ENCODE data around the gene TUBB1.

TUBB1 gene

GRCh38 chr20:59032023-59032712 is 12.9 kb downstream of the TUBB1 start, which contains the start of gene ATP5F1E:
Gene ATP5F1E, minus strand, starts transcription at chr20:59032335. Its CDS starts 84 bp downstream, at chr20:59032251.
- TF ChIP-seq, protein P1, sequence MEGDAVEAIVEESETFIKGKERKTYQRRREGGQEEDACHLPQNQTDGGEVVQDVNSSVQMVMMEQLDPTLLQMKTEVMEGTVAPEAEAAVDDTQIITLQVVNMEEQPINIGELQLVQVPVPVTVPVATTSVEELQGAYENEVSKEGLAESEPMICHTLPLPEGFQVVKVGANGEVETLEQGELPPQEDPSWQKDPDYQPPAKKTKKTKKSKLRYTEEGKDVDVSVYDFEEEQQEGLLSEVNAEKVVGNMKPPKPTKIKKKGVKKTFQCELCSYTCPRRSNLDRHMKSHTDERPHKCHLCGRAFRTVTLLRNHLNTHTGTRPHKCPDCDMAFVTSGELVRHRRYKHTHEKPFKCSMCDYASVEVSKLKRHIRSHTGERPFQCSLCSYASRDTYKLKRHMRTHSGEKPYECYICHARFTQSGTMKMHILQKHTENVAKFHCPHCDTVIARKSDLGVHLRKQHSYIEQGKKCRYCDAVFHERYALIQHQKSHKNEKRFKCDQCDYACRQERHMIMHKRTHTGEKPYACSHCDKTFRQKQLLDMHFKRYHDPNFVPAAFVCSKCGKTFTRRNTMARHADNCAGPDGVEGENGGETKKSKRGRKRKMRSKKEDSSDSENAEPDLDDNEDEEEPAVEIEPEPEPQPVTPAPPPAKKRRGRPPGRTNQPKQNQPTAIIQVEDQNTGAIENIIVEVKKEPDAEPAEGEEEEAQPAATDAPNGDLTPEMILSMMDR (IDR thresholded peaks at IDR 0.05; ENCODE audit: borderline replicate concordance, insufficient read depth, low read depth, low read length) = no peak
- H3K4me3 ChIP-seq (ENCODE audit: low read depth, low read length) = peak within 1 kb of the TSS; percentile 77

GRCh38 chr20:59032713-59033059 is 13.5 kb downstream of the TUBB1 start:
- TF ChIP-seq, protein P1 (IDR thresholded peaks at IDR 0.05; ENCODE audit: borderline replicate concordance, insufficient read depth, low read depth, low read length) = no peak
- H3K4me3 ChIP-seq (ENCODE audit: low read depth, low read length) = peak overlapping the region; percentile 52

GRCh38 chr20:59033093-59033492 is 13.9 kb downstream of the TUBB1 start:
- H3K4me3 ChIP-seq (ENCODE audit: low read depth, low read length) = no peak overlapping the region
- TF ChIP-seq, protein P1 (IDR thresholded peaks at IDR 0.05; ENCODE audit: borderline replicate concordance, insufficient read depth, low read depth, low read length) = no peak

DNA sequence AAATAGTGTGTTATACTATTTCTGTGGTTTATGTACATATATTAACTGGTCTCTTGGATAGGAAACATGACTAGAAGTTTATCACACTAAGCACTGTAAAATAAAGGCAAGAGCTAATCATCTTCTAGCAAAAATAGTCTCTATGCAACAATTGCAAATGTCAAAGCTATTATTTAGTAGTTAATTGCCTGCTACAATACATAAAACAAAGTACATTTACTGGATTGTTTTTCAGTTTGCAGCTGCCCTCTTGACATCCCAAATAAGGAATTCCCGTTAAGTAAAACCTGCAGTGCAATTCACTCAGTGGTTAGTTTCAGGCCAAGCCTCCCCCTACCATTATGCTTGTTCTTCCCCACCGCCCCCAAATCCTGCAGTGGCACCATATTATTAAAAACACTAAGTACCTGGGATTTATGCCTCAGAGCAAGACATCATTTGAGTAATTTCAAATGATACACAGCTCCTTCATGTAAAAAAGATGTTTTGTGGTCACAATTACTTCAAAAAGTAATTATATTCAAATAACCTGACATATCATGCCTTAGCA is 14.5 kb downstream of the TUBB1 start:
- no peak overlapping the region for H3K4me3 ChIP-seq (ENCODE audit: low read depth, low read length)
- TF ChIP-seq, protein P1 (IDR thresholded peaks at IDR 0.05; ENCODE audit: borderline replicate concordance, insufficient read depth, low read depth, low read length) = no peak

DNA sequence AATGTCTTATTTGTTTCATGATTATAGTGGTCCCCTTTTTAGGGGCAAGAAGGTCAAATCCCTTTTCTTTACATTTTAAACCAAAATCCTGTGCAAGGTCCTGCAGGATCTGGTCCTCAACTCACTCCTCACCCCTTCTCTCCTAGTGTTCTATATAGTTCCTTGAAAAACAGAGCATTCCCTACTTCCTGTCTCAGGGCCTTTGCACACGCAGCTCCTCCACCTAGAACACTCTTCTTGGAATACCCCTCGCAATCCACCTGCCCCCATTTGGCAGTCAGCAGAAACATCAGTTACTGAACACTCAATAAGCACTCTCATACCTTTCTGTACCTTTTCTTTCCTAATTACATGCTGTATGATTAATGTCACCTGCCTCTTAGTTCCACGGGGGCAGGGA is 16.2 kb downstream of the TUBB1 start:
- H3K4me3 ChIP-seq (ENCODE audit: low read depth, low read length) = no peak overlapping the region
- TF ChIP-seq, protein P1 (IDR thresholded peaks at IDR 0.05; ENCODE audit: borderline replicate concordance, insufficient read depth, low read depth, low read length) = no peak

DNA sequence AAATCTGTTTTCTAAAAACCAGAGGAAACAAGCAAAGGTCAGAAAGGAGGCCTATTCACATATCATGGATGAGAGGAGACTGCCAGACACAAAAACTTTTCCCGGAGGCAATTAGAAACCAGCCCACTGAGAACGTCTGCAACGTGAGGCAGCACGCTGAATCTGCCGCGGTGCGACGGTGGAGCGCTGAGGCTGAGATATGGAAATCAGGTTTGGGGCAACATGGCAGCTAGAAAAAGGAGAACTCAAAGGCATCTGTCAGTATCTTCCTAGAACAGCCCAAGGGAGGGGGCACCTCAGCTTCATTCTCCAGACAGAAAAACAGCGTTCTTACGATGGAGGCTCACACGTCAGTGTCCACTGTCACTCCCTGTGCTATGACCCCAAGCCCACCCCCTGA is 18.2 kb downstream of the TUBB1 start:
- TF ChIP-seq, protein P1 (IDR thresholded peaks at IDR 0.05; ENCODE audit: borderline replicate concordance, insufficient read depth, low read depth, low read length) = no peak

DNA sequence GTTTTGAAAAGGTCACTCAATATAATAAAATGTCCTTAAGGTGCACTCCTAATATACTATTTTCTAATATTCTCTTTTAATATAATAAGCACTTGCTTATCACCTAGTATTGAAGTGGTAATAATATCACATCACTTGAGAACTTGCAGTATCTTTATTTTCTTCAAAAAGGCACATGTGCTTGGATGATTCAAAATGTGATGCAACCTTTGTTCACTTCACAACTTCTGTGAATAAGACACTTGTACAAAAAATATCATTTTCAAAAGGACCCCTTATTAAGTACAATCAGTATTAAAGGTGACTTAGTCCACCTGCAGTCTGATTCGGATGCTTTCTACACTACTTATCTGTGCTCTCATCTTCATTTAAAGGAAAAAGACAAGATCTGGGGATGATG is 20.0 kb downstream of the TUBB1 start:
- no peak overlapping the region for H3K4me3 ChIP-seq (ENCODE audit: low read depth, low read length)
- TF ChIP-seq, protein P1 (IDR thresholded peaks at IDR 0.05; ENCODE audit: borderline replicate concordance, insufficient read depth, low read depth, low read length) = no peak

More for the DNA sequence above, 18.2 kb downstream of the TUBB1 start:
- H3K4me3 ChIP-seq (ENCODE audit: low read depth, low read length) = no peak overlapping the region

Data from GM12875 (cell line).